SIG-M5 (cell line): ENCODE data around the gene GTF3A.

Experiments
- DNase-seq: peaks from one replicate; lab custom pipeline; 2025; lab: John Stamatoyannopoulos, UW

GTF3A gene

GRCh38 chr13:27448308-27448707 lies 23.9 kb downstream of the GTF3A start:
- no peak for DNase-seq

DNA sequence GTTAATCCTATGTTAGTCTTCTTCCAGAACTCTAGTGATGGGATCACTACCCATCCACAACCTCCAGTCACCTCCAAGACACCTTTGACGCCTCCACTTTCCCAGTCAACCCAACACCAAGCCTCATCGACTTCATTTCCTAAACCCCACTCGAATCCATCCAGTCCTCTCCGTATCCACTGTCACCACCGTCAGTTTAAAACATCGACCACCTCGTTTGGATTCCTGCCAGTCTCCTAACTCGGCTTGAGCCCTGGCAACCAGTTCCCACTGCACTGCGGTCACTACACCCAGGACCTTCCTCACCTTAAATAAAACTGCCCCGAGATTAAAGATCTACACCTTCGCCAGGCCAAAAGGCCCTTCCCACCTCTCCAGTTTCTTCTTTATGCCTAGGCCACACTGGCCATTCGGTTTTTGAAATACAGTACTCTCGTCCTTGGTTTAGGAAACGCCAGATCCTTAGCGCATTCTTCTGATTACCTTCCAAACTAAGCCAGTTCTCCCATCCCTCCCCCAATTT lies 24.7 kb downstream of the GTF3A start:
- DNase-seq = no peak

DNA sequence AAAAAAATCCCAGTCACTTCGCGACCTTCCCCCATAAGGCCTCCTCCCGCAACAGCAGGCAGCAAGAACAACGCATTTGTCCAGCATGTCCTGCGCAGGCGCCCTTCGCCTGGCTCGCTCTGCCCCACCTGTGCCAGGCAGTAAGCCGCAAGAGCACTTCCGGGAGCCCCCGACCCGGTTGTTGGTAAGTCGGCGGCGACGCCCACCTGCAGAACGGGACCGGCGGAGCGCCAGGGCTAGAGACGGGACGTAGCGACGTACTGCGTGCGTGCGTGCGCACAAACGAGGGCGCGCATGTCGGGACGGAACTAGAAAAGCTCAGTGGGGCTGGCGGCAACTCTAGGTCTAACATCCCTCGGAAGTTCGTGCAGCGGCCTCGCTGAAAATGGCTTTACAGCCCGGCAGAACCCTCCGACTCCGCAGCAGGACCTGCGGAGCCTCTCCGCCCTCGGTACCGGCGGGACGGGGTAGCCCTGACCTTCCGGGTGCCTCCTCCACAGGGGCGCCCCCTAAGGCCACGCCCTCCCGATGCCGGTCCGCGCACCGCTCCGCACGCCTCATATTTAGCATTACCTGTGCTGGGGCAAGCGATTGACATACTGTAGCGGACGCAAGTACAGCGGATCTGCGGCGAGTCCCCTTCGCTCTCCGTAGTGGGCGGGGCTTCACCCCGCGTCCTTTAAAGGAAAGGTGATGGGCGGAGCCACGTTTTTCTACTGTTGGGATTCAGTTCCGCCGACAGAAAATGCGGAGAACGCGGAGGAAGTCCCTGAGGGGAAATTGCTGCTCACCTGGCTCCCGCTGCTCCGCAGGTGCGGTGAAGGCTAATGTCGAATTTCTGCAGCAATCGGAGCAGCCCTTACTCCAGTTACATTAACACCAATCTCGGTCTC lies 25.8 kb downstream of the GTF3A start, which contains the start of gene MTIF3:
Gene MTIF3 (minus strand): TSS at position 629 of the 893 bp plus-strand sequence. CDS start 10,116 bp downstream, outside the sequence.
- peak; percentile 73 for DNase-seq

GRCh38 chr13:27450921-27451471 lies 26.6 kb downstream of the GTF3A start:
- peak; percentile 32 for DNase-seq

DNA sequence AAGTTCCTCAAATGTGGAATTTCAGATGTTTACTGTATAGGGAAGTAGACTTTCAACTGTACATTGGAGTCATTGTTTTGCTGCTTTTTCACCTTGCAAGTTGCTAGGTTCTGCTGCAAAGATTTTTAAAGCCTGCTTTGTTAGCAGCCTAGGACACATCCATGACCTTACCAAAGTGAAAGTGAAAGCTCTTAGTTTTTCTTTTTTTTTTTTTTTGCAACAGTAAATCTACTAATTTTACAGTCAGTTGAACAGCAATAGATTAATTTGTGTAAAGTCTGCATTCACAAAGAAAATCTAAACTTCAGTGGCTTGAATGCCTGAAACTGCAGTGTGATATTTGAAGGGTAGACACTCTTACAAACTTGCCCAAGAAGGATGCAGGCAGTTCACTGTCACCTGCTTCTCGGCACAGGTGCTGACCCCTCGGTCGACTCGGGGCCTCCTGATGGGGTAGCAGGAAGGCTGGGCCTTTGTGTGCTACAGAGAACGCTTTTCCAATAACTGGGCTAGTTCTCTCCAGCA lies 31.0 kb downstream of the GTF3A start:
- no peak for DNase-seq

DNA sequence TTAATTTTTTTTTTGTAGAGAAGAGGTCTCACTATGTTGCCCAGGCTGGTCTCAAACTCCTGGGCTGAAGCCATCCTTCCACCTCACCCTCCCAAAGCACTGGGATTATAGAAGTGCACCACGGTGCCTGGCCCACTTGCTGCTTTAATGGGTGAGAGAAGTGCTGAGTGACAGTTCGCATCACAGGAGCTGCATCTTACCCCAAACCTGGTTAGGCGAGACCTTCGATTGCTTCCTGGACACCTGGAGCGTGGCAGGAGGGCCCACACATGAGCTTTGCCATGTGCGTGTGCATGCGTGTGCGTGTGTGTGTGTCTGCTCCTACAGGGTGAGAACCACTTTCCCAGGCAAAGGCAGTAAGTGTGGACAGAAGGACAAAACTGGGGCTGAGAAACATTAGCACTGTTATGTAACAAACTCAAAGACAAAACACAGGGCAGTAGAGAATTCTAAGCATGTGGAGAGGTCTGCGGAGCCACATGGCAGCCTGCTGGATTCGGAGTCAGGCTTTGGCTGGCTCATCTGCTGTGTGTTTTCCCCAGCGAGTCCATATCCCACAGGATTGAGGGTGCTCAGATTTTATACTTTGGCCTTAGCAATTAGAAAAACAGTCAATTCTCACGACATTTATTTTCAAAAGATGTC lies 37.6 kb downstream of the GTF3A start:
- no peak for DNase-seq

DNA sequence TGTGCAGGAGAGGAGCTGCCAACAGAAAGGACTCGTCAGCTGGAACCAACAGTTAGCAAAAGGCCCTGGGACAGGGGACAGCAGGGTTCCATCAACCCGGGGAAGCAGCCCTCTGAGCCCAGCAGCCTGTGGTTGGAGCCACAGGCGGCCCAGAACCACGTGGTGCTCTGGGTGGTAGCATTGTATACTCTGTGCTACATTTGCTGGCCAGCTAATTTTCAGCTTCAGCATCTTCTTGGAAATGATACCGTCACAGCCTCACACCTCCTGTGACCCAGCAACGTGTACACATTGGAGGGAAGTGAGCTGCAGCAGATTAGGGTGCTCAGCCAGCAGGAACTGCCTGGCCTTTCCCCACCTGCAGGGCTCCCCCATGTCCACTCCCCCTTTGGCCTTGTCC lies 39.1 kb downstream of the GTF3A start:
- DNase-seq = no peak

DNA sequence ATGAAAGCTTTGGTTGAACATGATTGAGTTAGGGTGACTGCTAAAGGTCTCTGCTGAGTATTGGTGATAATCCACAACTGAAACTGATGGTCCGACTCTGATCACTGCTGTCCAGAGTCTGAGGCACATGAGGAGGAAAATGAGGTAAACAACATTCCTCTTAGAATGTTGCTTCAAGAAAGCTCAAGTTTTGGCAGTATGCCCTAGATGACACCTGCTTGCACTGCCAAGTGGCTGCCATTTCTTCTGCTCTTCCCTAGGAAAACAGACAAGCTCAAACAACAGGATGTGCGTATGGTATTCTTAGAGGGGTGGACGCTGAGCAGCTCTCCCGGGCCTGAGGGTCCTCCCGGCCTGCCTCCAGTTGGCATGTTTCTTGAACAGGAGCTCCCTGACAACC lies 41.2 kb downstream of the GTF3A start:
- DNase-seq = no peak

- no peak for DNase-seq
Observed at GRCh38 chr13:27466513-27466912, 42.1 kb downstream of the GTF3A start.

DNA sequence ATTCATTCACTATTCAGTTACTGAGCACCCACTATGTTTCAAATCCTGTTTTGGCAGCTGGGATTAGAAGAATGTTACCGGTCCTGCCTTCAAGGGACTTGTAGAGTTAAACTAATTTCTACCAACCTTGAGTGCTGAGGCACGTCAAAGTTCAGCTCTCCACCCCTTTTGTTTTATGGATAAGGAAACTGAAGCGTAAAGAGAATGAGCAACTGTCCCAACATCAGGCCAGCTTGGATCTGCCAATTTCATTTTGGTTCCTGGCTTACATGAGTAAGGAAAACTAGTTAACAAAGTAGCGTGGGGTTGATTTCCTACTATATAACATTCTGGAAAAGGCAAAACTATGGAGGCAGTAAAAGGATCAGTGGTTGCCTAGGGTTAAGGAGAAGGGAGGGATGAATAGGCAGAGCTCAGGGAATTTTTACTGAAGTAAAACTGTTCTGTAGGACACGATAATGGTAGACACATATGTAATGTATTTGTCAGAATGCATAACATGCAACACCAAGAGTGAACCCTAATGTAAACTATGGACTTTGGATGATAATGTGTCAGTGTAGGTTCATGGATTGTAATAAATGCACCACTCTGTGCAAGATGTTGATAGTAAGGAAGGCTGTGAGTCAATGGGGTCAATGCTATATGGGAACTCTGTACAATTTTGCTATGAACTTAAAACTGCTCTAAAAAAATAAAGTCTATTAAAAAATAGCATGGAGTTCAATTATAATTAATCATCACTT lies 45.8 kb downstream of the GTF3A start:
- no peak for DNase-seq

DNA sequence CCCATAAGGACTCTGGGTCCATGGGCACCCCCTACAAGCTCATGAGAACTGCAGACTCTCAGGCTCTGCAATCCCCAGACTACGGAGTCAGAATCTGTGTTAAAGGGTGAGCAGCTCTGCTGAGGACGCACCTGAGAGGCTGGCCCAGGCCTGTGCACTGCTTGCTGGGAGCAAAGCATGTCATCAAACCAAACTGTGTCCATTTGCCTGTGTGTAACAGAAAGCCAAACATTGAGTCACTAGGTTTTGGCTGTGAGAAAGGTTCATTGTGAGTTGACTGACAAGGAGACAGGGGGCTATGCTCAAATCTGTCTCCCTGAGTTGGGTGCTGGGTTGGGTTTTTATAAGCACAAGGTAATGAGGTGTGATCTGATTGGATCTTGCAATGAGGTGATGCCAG lies 48.0 kb downstream of the GTF3A start:
- no peak for DNase-seq

DNA sequence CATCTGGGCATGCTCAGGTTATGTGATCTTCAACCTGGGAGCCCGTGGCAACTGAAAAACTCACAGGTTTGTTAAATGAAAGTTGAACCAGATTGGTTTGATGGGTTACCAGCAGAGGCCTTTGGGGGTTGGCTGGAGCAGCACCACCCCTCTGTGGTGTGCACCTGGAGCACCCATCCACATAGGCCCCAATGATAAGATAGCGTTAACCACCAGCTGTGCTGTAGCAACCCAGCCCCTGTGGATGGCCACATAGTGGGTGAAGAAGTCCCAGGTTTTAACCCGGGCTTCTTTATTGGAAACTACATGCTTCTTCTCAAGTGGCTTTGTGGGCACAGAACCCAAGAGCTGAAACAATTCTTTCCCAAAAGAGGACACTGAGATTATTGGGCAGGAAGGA lies 48.5 kb downstream of the GTF3A start:
- DNase-seq = no peak

DNA sequence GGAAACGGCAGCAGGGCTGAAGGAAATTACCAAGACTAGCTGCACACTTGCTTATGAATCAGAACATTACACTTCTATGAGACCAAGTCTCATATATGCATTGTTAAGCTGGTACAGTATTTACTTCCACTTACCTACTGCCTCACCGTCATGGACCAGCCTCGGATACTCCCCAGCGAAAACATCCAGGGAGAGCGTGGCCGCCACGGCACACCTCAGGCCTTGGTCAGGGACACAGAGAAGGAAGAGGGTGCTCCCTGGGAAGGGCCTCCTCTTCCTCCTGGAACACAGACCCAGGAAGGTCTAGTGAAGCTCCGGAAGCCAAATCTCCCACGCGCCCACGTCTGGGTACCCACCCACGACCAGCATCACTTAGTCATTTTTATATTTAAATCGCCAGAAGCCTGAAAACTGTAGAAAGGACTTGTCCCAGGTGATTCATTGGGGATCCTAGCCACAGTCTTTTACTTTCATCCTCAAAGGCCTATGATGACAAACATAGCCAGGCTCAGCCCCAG lies 50.4 kb downstream of the GTF3A start:
- DNase-seq = no peak

GRCh38 chr13:27476943-27477703 lies 52.7 kb downstream of the GTF3A start:
- DNase-seq = no peak

- no peak for DNase-seq
Observed at GRCh38 chr13:27481766-27482165, 57.3 kb downstream of the GTF3A start.

GRCh38 chr13:27482983-27483382 lies 58.6 kb downstream of the GTF3A start:
- DNase-seq = peak; percentile 92

- DNase-seq = no peak
Observed at GRCh38 chr13:27483421-27483820, 59.0 kb downstream of the GTF3A start.
